ENCODE data around the gene LOXHD1.

- TF ChIP-seq CTCF (IDR thresholded peaks at IDR 0.05) (no peak), ATF1 (CRISPR knock-in tag; IDR thresholded peaks at IDR 0.05) (no peak)
- TF ChIP-seq, protein P1, sequence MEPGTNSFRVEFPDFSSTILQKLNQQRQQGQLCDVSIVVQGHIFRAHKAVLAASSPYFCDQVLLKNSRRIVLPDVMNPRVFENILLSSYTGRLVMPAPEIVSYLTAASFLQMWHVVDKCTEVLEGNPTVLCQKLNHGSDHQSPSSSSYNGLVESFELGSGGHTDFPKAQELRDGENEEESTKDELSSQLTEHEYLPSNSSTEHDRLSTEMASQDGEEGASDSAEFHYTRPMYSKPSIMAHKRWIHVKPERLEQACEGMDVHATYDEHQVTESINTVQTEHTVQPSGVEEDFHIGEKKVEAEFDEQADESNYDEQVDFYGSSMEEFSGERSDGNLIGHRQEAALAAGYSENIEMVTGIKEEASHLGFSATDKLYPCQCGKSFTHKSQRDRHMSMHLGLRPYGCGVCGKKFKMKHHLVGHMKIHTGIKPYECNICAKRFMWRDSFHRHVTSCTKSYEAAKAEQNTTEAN (CRISPR knock-in tag; IDR thresholded peaks at IDR 0.05): no peak
Observed at GRCh38 chr18:46449499-46449898, 207.5 kb downstream of the LOXHD1 start.
